HEK293T (cell line): ENCODE results near the gene TRIM10.

ENCODE experiments used
- CTCF ChIA-PET: fragments of 350-600 bp; formaldehyde crosslinking; extraction: SDS; loops from one replicate; lab custom pipeline; 2021; ENCODE audit warnings: antibody characterized with exemption, inconsistent platforms; lab: Yijun Ruan, JAX
- POLR2A ChIA-PET: fragments of 350-600 bp; formaldehyde crosslinking; extraction: SDS; loops from one replicate; lab custom pipeline; 2020; ENCODE audit warnings: antibody characterized with exemption, inconsistent platforms; lab: Yijun Ruan, JAX
- DNase-seq: peaks from one replicate; pipeline ENCODE4 v3.0.0; 2012; ENCODE audit warnings: mixed read lengths; ENCODE audit errors: extremely low spot score
- ARNT ChIP-seq: fragments of 450-650 bp; IDR thresholded peaks from 2 replicates; pipeline ENCODE4 v1.6.1; 2017; ENCODE audit warnings: mild to moderate bottlenecking
- BHLHE40 ChIP-seq: fragments of 450-650 bp; IDR thresholded peaks from 2 replicates; pipeline ENCODE4 v1.6.1; 2016; ENCODE audit warnings: mild to moderate bottlenecking, moderate library complexity, borderline replicate concordance
- CTBP1 ChIP-seq: fragments of 450-650 bp; IDR thresholded peaks from 2 replicates; pipeline ENCODE4 v1.6.1; 2016; ENCODE audit warnings: borderline replicate concordance
- ELF4 ChIP-seq: fragments of 450-650 bp; IDR thresholded peaks from 2 replicates; pipeline ENCODE4 v1.6.1; 2017; ENCODE audit warnings: antibody characterized with exemption
- FOXA1 ChIP-seq: fragments of 450-650 bp; IDR thresholded peaks from 2 replicates; pipeline ENCODE4 v1.6.1; 2016; ENCODE audit warnings: mild to moderate bottlenecking
- FOXK2 ChIP-seq: fragments of 450-650 bp; IDR thresholded peaks from 2 replicates; pipeline ENCODE4 v1.6.1; 2016; ENCODE audit warnings: mild to moderate bottlenecking
- FOXM1 ChIP-seq: fragments of 450-650 bp; IDR thresholded peaks from 2 replicates; pipeline ENCODE4 v1.6.1; 2017; ENCODE audit warnings: mild to moderate bottlenecking, borderline replicate concordance
- HDGF ChIP-seq: fragments of 450-650 bp; IDR thresholded peaks from 2 replicates; pipeline ENCODE4 v1.6.1; 2017; ENCODE audit warnings: antibody characterized with exemption, borderline replicate concordance
- L3MBTL2 ChIP-seq: fragments of 450-650 bp; conservative IDR thresholded peaks from 2 replicates; pipeline ENCODE4 v1.6.1; 2016; ENCODE audit warnings: mild to moderate bottlenecking
- LEF1 ChIP-seq: fragments of 450-650 bp; IDR thresholded peaks from 2 replicates; pipeline ENCODE4 v1.6.1; 2017; ENCODE audit warnings: mild to moderate bottlenecking, borderline replicate concordance
- NFRKB ChIP-seq: fragments of 450-650 bp; IDR thresholded peaks from 2 replicates; pipeline ENCODE4 v1.6.1; 2016; ENCODE audit warnings: mild to moderate bottlenecking, moderate library complexity
- PKNOX1 ChIP-seq: fragments of 450-650 bp; IDR thresholded peaks from 2 replicates; pipeline ENCODE4 v1.6.1; 2016
- SP1 ChIP-seq: fragments of 450-650 bp; IDR thresholded peaks from 2 replicates; pipeline ENCODE4 v1.6.1; 2017
- SUZ12 ChIP-seq: fragments of 450-650 bp; IDR thresholded peaks from 2 replicates; pipeline ENCODE4 v1.6.1; 2016; ENCODE audit warnings: mild to moderate bottlenecking
- TARDBP ChIP-seq: fragments of 450-650 bp; IDR thresholded peaks from 2 replicates; pipeline ENCODE4 v1.6.1; 2016
- ZNF384 ChIP-seq: fragments of 450-650 bp; IDR thresholded peaks from 2 replicates; pipeline ENCODE4 v1.6.1; 2016

TRIM10 gene

GRCh38 chr6:30157581-30157980 is 3.4 kb downstream of the TRIM10 start:
- TF ChIP-seq NFRKB (no peak), FOXK2 (no peak), SP1 (no peak), FOXA1 (no peak), HDGF (no peak), LEF1 (no peak), ZNF384 (no peak), L3MBTL2 (no peak), ELF4 (no peak), CTBP1 (no peak), FOXM1 (no peak), SUZ12 (no peak), ARNT (no peak), BHLHE40 (no peak), PKNOX1 (no peak), TARDBP (no peak)
- ChIA-PET POLR2A (no interaction called here), CTCF (no interaction called here)
- DNase-seq: no peak

GRCh38 chr6:30156774-30157173 is 4.2 kb downstream of the TRIM10 start:
- DNase-seq: no peak
- ChIA-PET CTCF (no interaction called here), POLR2A (no interaction called here)
- TF ChIP-seq HDGF: no peak
- TF ChIP-seq FOXK2: no peak
- no peak for TF ChIP-seq ELF4
- no peak for TF ChIP-seq FOXM1
- no peak for TF ChIP-seq L3MBTL2
- TF ChIP-seq LEF1: no peak
- no peak for TF ChIP-seq BHLHE40
- no peak for TF ChIP-seq NFRKB

GRCh38 chr6:30156262-30156599 is 4.8 kb downstream of the TRIM10 start:
- no peak for TF ChIP-seq ARNT
- peak; percentile 79 for TF ChIP-seq PKNOX1
- no peak for TF ChIP-seq CTBP1
- TF ChIP-seq L3MBTL2: no peak
- no peak for TF ChIP-seq NFRKB
- no peak for TF ChIP-seq FOXM1
- no peak for TF ChIP-seq SUZ12
- POLR2A ChIA-PET: interaction anchor here (1.0 kb wide), 1 partner anchor 54 kb away, joined by 3 read pairs; no protein-coding TSS in a partner anchor
- CTCF ChIA-PET: no interaction called here

GRCh38 chr6:30155520-30156261 is 5.3 kb downstream of the TRIM10 start:
- TF ChIP-seq L3MBTL2 (no peak), ARNT (no peak), BHLHE40 (no peak), PKNOX1 (no peak), ZNF384 (no peak), FOXK2 (no peak), SP1 (no peak), HDGF (no peak), SUZ12 (no peak), NFRKB (no peak), FOXA1 (no peak)
- DNase-seq: no peak
- ChIA-PET CTCF (interaction anchor here (1.5 kb wide), 1 partner anchor 30 kb away, joined by 3 read pairs; no protein-coding TSS in a partner anchor), POLR2A (interaction anchor here (0.6 to 1.0 kb wide), 2 partner anchors 54 to 89 kb away, joined by 3 read pairs; partner anchors contain the start of gene PPP1R11)

More at GRCh38 chr6:30156262-30156599, 4.8 kb downstream of the TRIM10 start:
- peak; percentile 35 for DNase-seq

GRCh38 chr6:30154709-30155519 is 6.1 kb downstream of the TRIM10 start:
- POLR2A ChIA-PET: interaction anchor here (0.6 to 1.1 kb wide), 3 partner anchors 53 to 94 kb away, joined by 3 read pairs; partner anchors contain the start of genes POLR1H and PPP1R11
- TF ChIP-seq LEF1 (no peak), NFRKB (no peak), PKNOX1 (no peak), L3MBTL2 (no peak), CTBP1 (no peak), SP1 (no peak), FOXM1 (no peak), ARNT (no peak), SUZ12 (no peak), FOXK2 (no peak), ELF4 (no peak), BHLHE40 (no peak), FOXA1 (no peak), TARDBP (no peak), HDGF (no peak), ZNF384 (no peak)
- CTCF ChIA-PET: interaction anchor here (1.0 to 1.5 kb wide), 2 partner anchors 24 to 29 kb away, joined by 3 to 4 read pairs; no protein-coding TSS in a partner anchor
- DNase-seq: no peak
